Renal cortex interstitium (tissue), 11 donors: Measurements from ENCODE around the gene KATNB1. TPM values are rescaled to one million over a fixed set of nuclear protein-coding genes. Genes with fewer than 3 reads are reported as not detected.
"Not testable (repeated sequence)": the region's sequence is repeated elsewhere in the genome, so short reads cannot be mapped to it uniquely, and the experiment has no call there.

Source experiments
- DNase-seq, 11 donors: peaks; one replicate each; pipeline ENCODE4 v3.0.0-alpha.2; 2013; ENCODE audit warnings: low read depth in 9 of 11, low spot score in 4 of 11; ENCODE audit errors: extremely low read depth in 1 of 11
- polyA plus RNA-seq, 3 donors: library from polyadenylated mRNA; unstranded; fragments of 120-200 nt; gene quantifications; one replicate each; pipeline ENCODE4 v1.2.1, GENCODE V29; 2013; ENCODE audit not compliant: insufficient read length in 3 of 3

The KATNB1 gene
- polyA plus RNA-seq, 3 donors = 18.2 to 24.9 (median 21.9) TPM

DNA sequence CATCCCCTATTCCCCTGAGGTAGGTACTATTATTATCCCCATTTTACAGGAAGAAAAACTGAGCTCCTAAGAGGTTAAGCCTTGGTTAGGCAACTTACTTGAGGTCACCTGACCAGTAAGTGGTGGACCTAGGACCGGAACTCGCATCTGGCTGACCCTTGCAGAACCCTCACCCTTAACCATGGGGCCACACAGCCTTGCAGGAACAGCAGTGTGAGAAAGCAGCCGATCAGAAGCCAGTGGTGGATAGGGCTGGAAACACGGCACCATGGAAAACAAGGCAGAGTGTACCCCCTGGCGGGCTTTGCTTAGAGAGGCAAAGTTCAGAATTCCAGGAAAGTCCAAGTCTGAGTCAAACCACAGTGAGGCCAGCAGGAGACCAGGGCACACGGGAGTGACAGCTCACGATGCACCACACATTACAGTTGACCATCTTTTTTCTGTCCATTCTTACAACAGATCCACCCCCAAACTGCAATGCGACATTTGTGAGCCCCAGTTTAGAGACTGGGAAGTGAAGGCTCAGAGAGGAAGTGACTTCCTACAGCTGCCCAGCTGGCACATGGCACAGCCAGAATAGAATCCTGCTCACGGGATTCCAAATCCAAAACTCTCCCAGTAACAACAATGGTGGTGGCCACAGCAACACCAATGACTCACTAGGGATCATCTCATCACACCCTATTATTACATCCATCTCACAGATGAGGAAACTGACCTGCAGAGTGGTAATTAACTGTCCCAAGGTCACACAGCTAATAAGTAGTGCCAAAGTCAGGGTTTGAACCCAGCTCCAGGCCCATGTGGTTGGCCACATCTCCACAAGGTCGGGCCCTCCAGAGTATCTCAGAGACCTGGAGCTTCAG, 46.4 kb downstream of the KATNB1 start:
- no peak for DNase-seq

DNA sequence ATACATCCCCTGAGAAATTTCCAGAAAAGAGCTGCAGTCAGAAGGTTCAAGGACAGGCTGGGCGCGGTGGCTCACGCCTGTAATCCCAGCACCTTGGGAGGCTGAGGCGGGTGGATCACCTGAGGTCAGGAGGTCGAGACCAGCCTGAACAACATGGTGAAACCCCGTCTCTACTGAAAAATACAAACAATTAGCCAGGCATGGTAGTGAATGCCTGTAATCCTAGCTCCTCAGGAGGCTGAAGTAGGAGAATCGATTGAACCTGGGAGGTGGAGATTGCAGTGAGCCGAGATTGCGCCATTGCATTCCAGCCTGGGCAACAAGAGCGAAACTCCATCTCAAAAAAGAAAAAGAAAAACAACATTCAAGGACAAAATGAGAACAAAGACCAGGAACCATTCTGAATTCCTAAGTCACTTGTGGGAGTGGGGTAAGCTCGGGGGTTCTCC, 47.1 kb downstream of the KATNB1 start:
- not testable (repeated sequence) for DNase-seq

DNA sequence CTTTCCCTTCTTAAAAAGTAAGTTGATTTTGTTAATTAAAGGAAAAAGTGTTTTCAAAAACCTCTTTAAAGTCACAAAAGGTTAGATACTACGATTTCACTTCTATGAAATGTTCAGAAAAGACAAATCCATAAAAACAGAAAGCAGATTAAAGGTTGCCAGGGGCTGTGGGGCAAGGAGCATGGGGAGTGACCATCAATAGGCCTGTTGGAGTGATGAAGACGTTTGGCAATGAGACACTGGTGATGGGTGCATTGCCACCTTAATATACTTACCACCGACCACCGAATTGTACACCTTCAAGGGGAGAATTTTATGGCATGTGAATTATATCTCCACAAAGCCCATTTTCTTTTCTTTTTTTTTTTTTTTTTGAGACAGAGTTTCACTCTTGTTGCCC, 47.5 kb downstream of the KATNB1 start:
- DNase-seq = no peak

DNA sequence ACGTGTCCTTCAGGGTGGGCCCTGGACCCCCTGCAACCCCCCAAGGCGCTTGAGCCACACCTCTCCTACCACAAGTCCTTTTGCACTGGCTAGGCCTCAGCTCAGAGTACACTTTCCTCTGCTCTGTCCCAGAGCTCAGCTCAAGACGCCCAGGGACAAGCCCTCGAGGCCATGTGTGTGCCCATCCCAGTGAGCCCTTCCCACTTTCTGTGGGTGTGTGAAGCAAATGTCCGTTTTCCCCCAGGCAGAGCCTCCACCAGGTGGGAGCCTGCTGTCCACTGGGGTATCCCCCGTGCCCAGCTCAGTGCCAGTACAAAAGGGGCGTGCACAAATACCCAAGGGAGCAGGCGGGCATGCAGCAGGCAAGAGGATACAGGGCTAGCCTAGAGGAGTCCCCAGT, 48.3 kb downstream of the KATNB1 start:
- DNase-seq = no peak

DNA sequence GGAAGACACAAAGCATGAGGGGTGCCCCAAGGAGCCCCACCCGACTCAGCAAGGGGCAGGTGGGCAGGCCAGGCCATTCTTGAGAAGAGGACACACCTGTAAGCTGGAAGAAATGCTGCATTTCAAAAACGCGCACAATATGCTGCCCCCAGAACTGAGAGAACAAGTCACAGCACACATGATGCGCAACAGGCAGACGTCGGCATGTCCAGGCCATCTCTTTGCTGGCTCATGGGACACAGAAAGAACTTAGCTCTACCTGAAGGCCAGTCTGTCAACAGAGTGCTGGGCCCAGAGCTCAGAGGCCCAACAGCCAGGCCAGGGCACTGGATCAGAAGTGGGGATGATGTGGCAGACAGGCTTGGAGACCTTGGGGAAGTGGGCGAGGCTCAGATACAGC, 48.8 kb downstream of the KATNB1 start:
- no peak for DNase-seq

DNA sequence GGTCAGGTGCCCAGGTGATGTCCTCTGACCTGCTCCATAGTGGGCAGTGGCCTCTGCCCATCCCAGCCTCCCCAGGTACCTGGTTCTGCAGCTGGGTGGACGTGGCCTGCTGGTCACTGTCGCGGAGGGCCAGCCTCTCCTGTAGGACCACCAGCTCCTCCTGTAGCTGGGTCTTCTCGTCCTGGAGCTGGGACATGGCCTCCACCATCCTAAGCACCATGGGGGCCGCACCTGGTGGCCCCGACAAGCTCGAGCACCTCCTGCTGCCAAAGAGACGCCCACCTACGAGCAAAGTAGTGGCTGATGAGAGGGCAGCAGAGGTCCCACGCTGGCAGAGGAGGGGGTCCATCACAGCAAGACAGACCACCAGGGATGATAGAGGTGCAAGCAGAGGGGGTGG, 49.8 kb downstream of the KATNB1 start:
- no peak for DNase-seq

DNA sequence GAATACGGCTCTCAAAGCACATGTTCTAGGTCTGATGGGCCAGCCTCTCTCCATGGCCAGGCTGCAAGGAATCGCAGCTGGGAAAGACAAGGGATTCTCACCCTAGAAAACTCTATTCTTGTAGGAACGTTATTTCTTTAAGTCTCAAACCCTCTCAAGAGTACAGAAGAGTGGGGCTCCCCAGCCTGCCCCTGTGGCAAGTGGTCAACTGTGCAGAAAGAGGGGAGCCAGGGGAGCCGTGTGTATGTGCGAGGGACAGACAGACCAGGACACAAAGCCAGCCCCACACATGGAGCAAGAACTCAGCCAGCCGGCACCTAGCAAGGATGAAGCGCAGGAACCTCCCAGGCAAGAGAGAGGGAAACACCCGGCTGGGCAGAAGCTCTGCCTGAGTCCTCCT, 50.4 kb downstream of the KATNB1 start:
- no peak for DNase-seq

DNA sequence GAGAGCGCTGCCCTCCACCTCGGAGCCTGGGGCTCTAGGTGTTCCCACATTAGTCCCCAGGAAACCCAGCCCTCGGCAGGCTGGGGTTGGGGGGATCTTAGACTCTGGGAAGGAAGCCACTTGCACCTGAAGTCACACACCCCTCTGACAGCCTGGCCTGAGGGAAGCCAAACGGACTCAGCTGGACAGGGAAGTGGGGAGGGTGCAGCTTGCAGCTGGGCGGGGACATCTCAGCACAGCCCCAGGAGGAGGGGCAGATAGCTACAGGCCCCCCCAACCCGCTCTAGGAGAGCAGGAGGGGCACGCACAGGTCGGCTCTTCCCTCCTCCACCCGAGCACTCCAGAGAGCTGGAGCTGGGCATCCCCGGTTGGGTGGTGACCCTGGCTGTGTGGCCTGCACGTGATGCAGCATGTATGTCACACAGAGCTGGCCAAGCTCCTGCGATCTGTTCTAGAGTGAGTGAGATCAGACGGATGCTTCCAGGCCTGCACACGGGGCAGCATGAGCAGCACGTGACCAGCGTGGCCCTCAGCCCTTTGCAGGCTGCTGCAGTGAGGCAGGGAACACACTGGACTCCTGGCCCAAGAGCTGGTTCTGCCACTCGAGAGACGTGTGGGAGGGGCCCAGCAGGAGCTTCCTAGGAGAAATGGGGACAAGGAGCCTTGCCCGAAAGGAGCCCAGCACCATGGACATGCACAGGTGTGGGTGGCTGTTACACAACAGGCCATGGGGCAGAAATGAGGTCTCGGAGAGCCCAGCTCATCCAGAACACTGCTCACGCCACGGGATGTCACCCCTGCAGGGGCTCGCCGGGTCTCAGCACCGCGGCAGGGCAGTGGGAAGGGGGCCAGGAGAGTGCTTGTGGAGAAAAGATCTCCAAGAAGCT, 51.3 kb downstream of the KATNB1 start:
- DNase-seq = peak in 1 of 11 donors; percentile 30

DNA sequence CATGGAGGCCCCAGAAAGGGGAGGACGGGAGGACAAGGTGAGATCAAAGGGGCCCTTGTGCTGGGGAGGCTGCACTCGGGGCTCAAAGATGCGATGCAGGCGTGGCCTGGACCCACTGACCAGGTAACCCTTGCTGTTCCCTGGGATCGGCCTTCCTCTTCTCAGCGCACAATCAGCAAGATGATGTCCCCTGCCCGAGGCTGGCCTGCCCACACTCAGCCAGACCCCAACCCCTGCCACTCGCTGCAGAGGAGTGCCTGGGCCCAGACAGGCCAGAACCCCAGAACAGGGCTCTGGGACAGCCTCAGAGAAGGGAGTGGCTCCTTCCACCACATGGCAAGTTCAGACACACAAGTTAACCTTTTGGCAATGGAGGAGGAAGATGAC, 51.9 kb downstream of the KATNB1 start:
- DNase-seq = no peak

DNA sequence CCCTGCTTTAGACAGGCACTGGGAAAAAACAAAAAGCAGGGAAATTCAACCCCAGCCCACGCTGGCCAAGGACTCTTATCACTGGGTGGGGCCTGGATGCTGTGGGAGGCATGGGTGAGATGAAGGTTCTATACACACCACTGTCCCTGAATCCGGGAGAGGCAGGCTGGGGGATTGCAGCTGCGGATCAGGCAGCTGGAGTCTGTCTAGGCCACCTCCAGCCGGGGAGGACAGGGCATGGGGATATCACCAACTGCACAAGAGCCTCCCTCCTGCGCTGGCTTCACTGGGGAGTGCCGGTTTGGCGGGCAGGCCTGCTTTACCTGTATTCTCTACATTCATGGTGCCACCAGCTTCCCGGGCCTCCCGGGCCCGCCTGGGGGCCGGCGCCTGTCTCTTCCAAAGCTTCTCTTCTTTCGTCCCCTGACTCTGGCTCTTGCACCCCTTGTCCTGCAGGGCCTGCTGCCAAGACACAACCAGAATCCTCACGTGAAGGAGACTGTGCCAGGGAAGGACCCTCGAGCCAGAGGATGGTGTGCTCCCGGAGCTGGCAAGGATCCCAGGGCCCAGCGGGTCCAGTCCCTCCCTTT, 52.8 kb downstream of the KATNB1 start:
- no peak for DNase-seq

DNA sequence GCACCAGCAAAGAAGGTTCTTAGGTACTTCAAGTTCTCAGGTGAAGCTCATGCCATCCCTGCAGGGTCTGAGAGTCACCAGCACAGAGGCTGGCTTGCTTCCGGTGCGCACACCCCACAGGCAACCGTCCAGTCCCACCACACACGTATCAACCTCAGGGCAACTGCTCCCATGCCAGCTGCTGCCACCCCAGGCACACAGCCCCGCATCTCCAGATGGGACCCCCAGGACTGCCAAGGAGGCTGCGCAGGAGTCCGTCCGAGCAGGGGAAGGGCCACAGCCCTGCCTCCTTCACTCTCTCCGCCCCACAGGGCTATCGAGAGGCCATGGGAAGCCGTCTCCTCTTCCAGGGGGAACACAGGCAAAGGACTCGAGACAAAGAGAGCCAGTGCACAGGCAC, 53.4 kb downstream of the KATNB1 start:
- no peak for DNase-seq

DNA sequence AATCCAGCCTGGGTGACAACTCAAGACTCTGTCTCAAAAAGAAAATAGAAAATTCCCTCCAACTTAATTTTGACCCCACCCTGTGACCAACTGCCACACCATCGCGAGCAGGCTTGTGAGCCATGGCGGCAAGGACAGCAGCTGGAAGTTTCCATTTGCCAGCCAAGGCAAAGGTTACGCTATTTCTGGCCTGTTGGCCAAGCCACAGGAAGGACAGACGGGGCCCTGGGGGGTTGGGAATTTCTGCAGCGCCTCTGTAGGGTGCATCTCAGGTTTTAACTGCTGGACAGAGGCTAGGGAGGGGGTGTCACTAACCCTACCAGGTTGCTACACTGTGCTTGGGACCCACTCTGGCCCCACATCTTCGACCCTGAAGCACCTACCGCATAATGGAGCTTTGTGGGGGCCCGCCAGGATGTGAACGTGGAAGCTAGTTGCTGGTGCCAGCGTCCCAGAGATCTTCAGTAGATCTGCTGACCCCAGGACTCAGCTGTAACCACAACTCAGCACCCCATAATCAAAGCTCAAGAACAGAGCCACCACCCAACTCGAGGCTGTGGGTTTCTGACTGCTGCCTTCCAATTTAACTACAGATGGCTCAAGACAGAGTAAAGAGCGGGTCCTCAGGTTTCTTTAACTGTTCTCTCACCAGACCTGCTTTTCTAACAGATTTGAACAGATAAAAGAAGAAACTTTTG, 55.8 kb downstream of the KATNB1 start:
- no peak for DNase-seq

DNA sequence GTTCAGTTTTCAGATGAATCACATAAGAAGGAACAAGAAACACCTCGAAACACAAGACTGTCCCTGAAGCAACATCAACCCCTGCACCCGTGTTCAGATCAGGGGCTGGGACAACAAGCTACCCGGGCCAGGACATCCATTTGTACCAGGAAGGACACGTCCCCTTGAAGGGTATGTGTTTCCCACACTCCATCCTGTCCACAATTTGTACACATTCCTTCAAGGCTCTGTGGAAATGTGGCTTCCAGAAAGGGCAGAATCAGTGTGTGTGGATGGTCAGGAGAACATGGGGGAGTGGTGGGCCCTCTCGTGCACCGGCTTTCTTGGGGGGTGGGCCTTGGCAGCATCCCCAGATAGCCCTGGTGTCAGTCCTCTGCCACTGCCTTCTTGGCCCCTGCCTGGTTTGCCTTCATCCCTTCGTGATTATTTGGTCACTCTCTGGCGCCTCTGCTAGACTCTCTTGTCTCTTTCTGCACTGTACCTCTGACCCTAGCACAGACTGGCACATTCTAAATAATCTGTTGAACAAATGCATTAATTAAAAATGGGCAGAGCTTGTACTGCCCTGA, 56.4 kb downstream of the KATNB1 start:
- DNase-seq = no peak

DNA sequence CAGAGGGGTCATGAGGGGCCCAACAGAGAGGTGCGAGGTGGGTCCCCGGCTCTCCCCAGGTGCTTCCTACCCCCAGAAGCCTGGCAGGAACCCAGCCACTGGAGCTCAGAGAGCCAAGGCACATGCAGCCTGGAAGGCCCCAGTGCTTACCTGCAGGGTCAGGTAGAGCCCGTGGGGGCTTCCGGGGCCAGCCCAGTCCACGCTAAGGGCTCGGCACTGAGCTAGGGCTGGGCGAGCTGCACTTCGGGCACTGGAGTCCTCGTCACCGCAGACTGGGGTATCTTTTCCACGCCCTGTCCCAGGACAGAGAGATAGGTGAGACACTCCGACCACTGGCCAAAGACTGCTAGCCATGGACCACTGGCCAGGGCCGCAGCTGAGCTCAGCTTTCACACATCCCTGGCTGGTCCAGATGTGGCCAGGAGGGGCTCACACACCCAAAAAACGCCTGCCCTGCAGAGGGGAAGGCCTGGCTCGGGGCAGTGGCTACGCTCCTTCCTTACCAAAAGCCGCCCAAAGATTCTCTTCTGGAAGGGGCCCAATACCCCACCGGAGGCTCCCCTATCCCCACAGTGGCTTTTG, 59.4 kb downstream of the KATNB1 start:
- DNase-seq = no peak

DNA sequence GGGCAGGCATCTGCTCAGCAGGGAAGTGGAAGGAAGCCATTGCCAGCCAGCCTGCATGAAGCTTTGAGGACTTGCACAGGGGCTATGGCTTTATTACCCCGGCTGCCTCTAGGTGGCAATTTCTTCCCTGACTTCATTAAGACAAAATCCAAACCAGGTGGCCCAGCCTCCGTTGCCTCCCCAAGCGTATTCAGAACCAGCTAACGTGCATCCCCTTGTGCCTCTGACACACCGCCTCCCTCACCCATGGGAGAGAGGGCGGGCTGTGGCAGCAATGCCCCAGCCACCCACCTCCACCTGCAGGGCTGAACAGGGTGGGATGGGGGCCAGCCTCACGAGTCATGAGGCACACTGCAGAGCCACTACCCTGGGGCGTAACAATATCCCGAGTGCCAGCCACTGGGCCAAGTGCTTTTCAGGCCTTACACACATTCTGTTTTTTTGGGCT, 59.9 kb downstream of the KATNB1 start:
- no peak for DNase-seq

DNA sequence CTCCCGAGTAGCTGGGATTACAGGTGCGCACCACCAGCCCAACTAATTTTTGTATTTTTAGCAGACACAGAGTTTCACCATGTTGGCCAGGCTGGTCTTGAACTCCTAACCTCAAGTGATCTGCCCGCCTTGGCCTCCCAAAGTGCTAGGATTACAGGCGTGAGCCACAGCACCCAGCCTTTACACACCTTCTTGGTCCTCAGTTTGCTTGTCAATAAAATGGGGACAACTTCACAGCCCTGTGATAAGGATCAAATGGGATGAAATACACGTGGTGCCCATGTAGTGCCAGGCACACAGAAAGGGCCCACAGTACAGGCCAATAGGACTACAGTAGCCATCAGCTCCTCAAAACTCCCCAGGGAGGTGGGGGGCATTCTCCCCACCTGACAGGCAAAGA, 60.4 kb downstream of the KATNB1 start:
- not testable (repeated sequence) for DNase-seq

DNA sequence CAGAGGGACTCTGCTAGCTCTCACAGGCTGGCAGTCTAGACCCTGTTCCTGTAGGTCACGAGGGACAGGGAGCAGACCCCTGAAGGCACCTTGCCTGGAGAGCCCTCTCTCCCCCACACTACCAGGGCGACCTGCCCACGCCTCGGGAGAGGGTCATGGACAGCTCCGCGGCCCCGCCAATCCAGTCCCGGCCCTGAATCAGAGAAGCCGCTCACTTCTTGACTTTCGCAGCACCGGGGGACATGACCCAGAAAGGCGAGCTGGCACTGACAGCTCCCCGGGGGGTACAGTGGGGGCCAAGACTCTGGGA, 61.6 kb downstream of the KATNB1 start:
- DNase-seq = no peak

DNA sequence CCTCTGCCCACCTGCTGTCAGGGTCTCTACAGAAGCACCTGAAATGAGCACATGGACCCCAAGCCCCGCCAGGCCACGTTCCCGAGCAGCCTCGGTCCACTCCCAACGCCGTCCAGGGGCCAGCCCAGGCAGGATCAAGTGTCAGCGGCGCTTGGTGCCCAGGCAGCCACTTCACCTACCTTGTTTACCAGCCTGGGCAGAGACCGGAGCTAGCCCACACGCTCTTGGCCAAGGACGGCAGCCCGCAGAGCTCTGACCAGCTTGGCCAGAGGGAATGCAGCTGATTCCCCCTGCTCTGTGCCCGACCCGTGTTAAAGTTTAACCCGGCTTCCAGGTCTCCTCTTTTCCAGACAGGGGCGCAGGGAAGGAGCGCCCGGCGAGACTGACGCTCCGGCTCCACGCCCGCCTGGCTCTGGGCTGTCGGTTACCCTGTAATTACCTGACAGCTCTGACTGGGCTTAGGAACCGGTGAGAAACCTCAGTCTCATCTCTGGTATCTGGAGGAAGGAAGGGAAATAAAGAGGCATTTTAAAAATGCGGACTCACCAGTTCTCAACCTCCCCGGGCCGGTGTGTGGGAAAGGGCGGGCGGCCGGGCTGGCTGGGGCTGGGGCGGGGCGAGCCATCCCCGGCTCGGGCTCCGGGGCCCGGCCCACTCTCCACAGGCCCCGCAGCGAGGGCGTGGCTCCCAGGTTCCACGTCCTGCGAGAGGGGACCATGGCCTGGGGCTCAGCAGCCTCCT, 62.1 kb downstream of the KATNB1 start:
- peak in 2 of 11 donors; percentile 39 to 70 for DNase-seq
